ENCODE data around the gene SAC3D1. TPM values are rescaled to one million over a fixed set of nuclear protein-coding genes. Genes with fewer than 3 reads are reported as not detected.
A peak's percentile ranks its signal among the peaks of the same experiment; 100 is the strongest.

The SAC3D1 gene
- total and polyA plus RNA-seq, 2 of the 4 experiments (the other 2 are of a cell fraction): 2.9 to 13.2 TPM

- TF ChIP-seq MAZ (IDR thresholded peaks at IDR 0.05; ENCODE audit: borderline replicate concordance, low read depth, low read length) (peak; percentile 85), RAD21 (IDR thresholded peaks at IDR 0.05; ENCODE audit: low read length) (peak; percentile 69)
Measured at GRCh38 chr11:65013130-65013887, 27.7 kb upstream of the SAC3D1 start (continued).

GRCh38 chr11:65013888-65014725 lies 26.9 kb upstream of the SAC3D1 start, which contains the start of gene ARL2:
TSS of gene ARL2 (plus strand) at chr11:65014160. CDS start at chr11:65014208, 48 bp downstream.
- H2BK5ac ChIP-seq (ENCODE audit: low read depth, low read length, poor library complexity, severe bottlenecking): peak within 1 kb of the TSS; percentile 81
- ChIA-PET POLR2A (ENCODE audit: unreplicated experiment) (interaction anchor here (0.5 to 0.6 kb wide), 2 partner anchors 126 to 1452 kb away, joined by 3 to 4 read pairs; no protein-coding TSS in a partner anchor), CTCF (interaction anchor here (0.6 to 1.6 kb wide), 5 partner anchors 11 to 167 kb away, joined by 3 to 5 read pairs (median 3); no protein-coding TSS in a partner anchor)
- peak within 1 kb of the TSS; percentile 71 for H3K4me2 ChIP-seq (ENCODE audit: low read depth, low read length)
- peak within 1 kb of the TSS; percentile 97 to 98 for H4K8ac ChIP-seq (ENCODE audit: low read depth in 2 of 2, low read length in 2 of 2)
- peak within 1 kb of the TSS; percentile 77 for H3K23ac ChIP-seq (ENCODE audit: low read depth, low read length)
- H3K56ac ChIP-seq (ENCODE audit: extremely low read depth, insufficient read depth, low read length): peak within 1 kb of the TSS; percentile 82
- H3K18ac ChIP-seq (ENCODE audit: low read depth, low read length): peak within 1 kb of the TSS; percentile 46
- no peaks in the 10 kb centered on the region for H3K27me3 ChIP-seq (ENCODE audit: control insufficient read depth, insufficient read depth, low read length)
- H3K9ac ChIP-seq (ENCODE audit: low read depth, low read length): peak within 1 kb of the TSS; percentile 74
- H2AFZ ChIP-seq (replicated peaks; ENCODE audit: low read length, poor library complexity): peak within 1 kb of the TSS; percentile 98
- ATAC-seq (ENCODE audit: low read depth) (peak; percentile 93), DNase-seq (peak; percentile 87)
- peaks cover 17% of the 10 kb centered on the region for H3K9me1 ChIP-seq (ENCODE audit: insufficient read depth, low read length)
- H4K5ac ChIP-seq (ENCODE audit: low read depth, low read length): peak within 1 kb of the TSS; percentile 85
- peak within 1 kb of the TSS; percentile 99 for H2AK5ac ChIP-seq (ENCODE audit: low read depth, low read length)
- 0% methylated on average over 66 of the region's 96 CpGs; no CpG with 5 or more reads in 1 of the 2 experiments for WGBS, 2 experiments (ENCODE audit: extremely low coverage in 2 of 2, insufficient read length in 1 of 2)
- dilution Hi-C loops (cut with HindIII; ENCODE audit: low sequenced_read_pairs, unreplicated experiment): no loop called here
- no peak within 1 kb of the TSS for H2BK20ac ChIP-seq (ENCODE audit: low read depth, low read length)
- H2AK9ac ChIP-seq (replicated peaks; ENCODE audit: low read depth, low read length, poor library complexity): peak within 1 kb of the TSS; percentile 98
- peaks cover 15 to 41% of the 10 kb centered on the region in 2 experiments for H3K79me1 ChIP-seq (ENCODE audit: low read depth in 1 of 2, low read length in 2 of 2)
- H3K4me1 ChIP-seq (ENCODE audit: control insufficient read depth, insufficient read depth, low read length): peaks cover 5% of the 10 kb centered on the region
- peak within 1 kb of the TSS; percentile 66; the same call in 2 of the 3 replicates for H2BK15ac ChIP-seq (ENCODE audit: low read depth, low read length)
- peak within 1 kb of the TSS; percentile 86 for H3K4ac ChIP-seq (ENCODE audit: low read depth, low read length)
- peak within 1 kb of the TSS; percentile 57 for H3K4me3 ChIP-seq (ENCODE audit: insufficient read depth, low read depth, low read length)
- no TSS peak for BruUV-seq (replicated peaks)
- H3K9me3 ChIP-seq (ENCODE audit: control insufficient read depth, insufficient read depth, low read length): no peaks in the 10 kb centered on the region
- peak within 1 kb of the TSS; percentile 83 for H3K27ac ChIP-seq (ENCODE audit: insufficient read depth, low read length)
- peaks cover 5% of the 10 kb centered on the region; the same call in 1 of the 2 replicates for H3K36me3 ChIP-seq (ENCODE audit: control insufficient read depth, insufficient read depth, low read length)
- no peaks in the 10 kb centered on the region for H4K20me1 ChIP-seq (ENCODE audit: insufficient read depth, low read length)
- H4K91ac ChIP-seq (ENCODE audit: insufficient read depth, low read depth, low read length): peak within 1 kb of the TSS; percentile 91
- peak within 1 kb of the TSS; percentile 94 for H3K14ac ChIP-seq (replicated peaks; ENCODE audit: low read depth, low read length)
- peak within 1 kb of the TSS; percentile 87 for H2BK120ac ChIP-seq (ENCODE audit: low read depth, low read length)
- in situ Hi-C loops (cut with MboI; ENCODE audit: low sequenced_read_pairs): no loop called here
- intact Hi-C loops (cut with micrococcal nuclease): loop anchor here (1.0 to 2.0 kb wide), 3 partner anchors 103 to 227 kb away; partner anchors contain the start of gene ZNHIT2
- TF ChIP-seq POLR2A (IDR thresholded peaks at IDR 0.05; ENCODE audit: low read depth, low read length): peak; percentile 51; the same call in 1 of the 2 replicates
- TF ChIP-seq CHD1 (IDR thresholded peaks at IDR 0.05; ENCODE audit: low read depth, low read length): no peak
- TF ChIP-seq RCOR1 (IDR thresholded peaks at IDR 0.05; ENCODE audit: insufficient replicate concordance, low read length): no peak
- 0 out of 2 replicates have a peak, but pooled peaks have one; percentile 6 for TF ChIP-seq FOS (IDR thresholded peaks at IDR 0.05; ENCODE audit: low read depth, low read length)
- TF ChIP-seq RAD21 (IDR thresholded peaks at IDR 0.05; ENCODE audit: low read length): peak; percentile 63
- peak; percentile 55 for TF ChIP-seq MXI1 (IDR thresholded peaks at IDR 0.05; ENCODE audit: borderline replicate concordance, low read depth, low read length)
- TF ChIP-seq CTCF (conservative IDR thresholded peaks at IDR 0.05; ENCODE audit: low read depth, low read length): peak; percentile 83
- TF ChIP-seq ELK1 (IDR thresholded peaks at IDR 0.05; ENCODE audit: borderline replicate concordance, low read depth, low read length): no peak
- TF ChIP-seq MAZ (IDR thresholded peaks at IDR 0.05; ENCODE audit: borderline replicate concordance, low read depth, low read length): peak; percentile 21; the same call in 1 of the 2 replicates
- no peak for TF ChIP-seq NFE2L2 (IDR thresholded peaks at IDR 0.05; ENCODE audit: low read depth, low read length)
